Lower lobe of right lung (tissue), 2 donors: Measurements from ENCODE around the gene LRRC37A3. TPM values are rescaled to one million over a fixed set of nuclear protein-coding genes. Genes with fewer than 3 reads are reported as not detected.
"Not testable (repeated sequence)": the region's sequence is repeated elsewhere in the genome, so short reads cannot be mapped to it uniquely, and the experiment has no call there.

Experiments
- ATAC-seq, 2 donors: fragments of 200-7000 bp; cut with Tn5 transposase; one replicate each; pipeline ENCODE4 v1.9.1; 2020 to 2022; ENCODE audit warnings: mild to moderate bottlenecking in 2 of 2, moderate library complexity in 2 of 2
- DNase-seq: peaks from one replicate; pipeline ENCODE4 v3.0.0-alpha.2; 2020
- H3K27ac ChIP-seq: fragments of 200-600 bp; one replicate; pipeline ENCODE4 v1.8.0; 2022
- H3K27me3 ChIP-seq: fragments of 200-600 bp; one replicate; pipeline ENCODE4 v1.8.0; 2022; ENCODE audit warnings: low read depth
- H3K36me3 ChIP-seq: fragments of 200-600 bp; one replicate; pipeline ENCODE4 v1.8.0; 2022; ENCODE audit warnings: mild to moderate bottlenecking
- H3K4me1 ChIP-seq: fragments of 200-600 bp; one replicate; pipeline ENCODE4 v1.8.0; 2022
- H3K4me3 ChIP-seq: fragments of 200-600 bp; one replicate; pipeline ENCODE4 v1.8.0; 2022; ENCODE audit warnings: mild to moderate bottlenecking
- H3K9me3 ChIP-seq: fragments of 200-600 bp; one replicate; pipeline ENCODE4 v1.8.0; 2022
- intact Hi-C: fragments of 100-400 bp; cut with DNase I; formaldehyde crosslinking; loops from one replicate; pipeline ENCODE4 v1.11.0; 2022
- total RNA-seq: library from RNA; stranded (reverse); fragmentation: NEBNext Ultra II Directional; extraction: Animal tissue kit (Norgen Biotek cat#: 25700); gene quantifications from one replicate; pipeline ENCODE4 v1.2.1, GENCODE V29; 2021
- TF ChIP-seq, protein P1 (sequence below): fragments of 200-600 bp; IDR thresholded peaks from one replicate; pipeline ENCODE4 v1.8.0; 2022; ENCODE audit warnings: antibody characterized with exemption, mild to moderate bottlenecking
- donor health status: DM: no; HTN: yes; CAD: no; lungs with severe emphysema.

LRRC37A3 gene
- total RNA-seq, 1 donor from 2014 or later = 10.8 TPM

DNA sequence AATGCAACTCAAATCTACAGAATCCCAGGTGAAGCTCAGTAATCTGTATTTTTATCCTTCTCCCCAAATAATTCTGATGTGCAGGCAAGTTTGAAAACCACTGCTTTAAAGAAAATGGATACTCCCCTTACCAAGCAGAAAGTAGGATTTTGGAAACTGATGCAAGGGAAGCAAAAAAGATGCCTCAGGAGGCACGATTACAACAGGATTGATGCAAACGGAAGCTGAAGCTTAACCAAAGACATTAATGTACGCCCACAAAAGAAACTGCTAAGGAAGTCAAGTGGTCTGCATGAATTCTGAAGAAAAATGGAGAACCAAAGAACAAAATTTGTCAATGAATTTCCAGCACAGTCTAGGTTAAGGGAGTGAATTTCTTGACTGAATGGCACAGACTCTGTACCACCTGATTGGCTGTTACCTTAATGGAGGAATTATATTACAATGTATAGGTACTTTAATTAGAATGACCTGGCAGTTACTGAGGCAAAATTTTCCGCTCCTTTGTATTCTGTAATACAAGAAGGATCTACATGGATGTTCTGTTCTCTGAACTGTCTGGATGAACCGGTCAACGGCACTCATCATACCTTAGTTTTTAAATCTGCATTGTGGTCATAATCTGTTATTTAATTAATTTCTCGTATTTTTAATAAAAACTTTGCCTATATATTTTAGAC lies 9.6 kb downstream of the LRRC37A3 start:
- H3K4me3 ChIP-seq, H3K27me3 ChIP-seq, H3K9me3 ChIP-seq, DNase-seq, intact Hi-C loops, H3K36me3 ChIP-seq, ATAC-seq, H3K4me1 ChIP-seq, H3K27ac ChIP-seq: not testable (repeated sequence)

DNA sequence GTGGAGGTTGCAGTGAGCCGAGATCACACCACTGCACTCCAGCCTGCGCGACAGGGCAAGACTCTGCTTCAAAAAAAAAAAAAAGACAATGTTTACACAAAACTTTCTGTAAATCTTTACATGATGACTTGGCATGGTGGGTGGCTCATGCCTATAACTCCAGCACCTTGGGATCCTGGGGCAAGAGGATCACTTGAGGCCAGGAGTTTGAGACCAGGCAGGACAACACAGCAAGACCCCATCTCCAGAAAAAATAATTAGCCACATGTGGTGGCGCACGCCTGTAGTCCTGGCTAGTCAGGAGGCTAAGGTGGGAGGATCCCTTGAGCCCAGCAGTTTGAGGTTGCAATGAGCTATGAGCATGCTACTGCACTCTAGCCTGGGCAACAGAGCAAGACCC lies 15.2 kb downstream of the LRRC37A3 start:
- H3K27me3 ChIP-seq, intact Hi-C loops, H3K36me3 ChIP-seq, H3K4me1 ChIP-seq, H3K9me3 ChIP-seq, H3K27ac ChIP-seq, H3K4me3 ChIP-seq, DNase-seq: not testable (repeated sequence)
- ATAC-seq = peak in 1 of 2 donors; percentile 63

DNA sequence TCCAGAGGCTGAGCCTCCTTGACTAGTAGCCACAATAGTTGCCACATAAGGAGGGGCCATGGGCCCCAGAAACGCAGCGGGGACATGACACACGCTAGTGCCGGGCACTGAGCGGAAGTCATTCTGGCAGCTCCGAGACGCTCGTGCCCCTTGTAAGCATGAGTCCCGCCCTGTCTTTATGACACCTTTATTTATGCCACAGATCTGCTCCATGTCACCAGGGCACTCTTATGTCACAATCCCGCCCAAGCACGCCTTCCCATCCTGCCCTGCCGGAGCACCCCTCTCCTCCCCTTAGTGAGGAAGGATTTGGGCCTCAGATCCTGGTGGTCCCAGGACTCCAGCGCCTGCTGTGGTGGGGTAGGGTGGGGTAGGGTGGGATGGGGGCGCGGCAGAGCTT lies 22.1 kb downstream of the LRRC37A3 start:
- H3K27me3 ChIP-seq, H3K27ac ChIP-seq, H3K36me3 ChIP-seq, ATAC-seq, H3K4me3 ChIP-seq, intact Hi-C loops, H3K9me3 ChIP-seq, H3K4me1 ChIP-seq, DNase-seq: not testable (repeated sequence)

DNA sequence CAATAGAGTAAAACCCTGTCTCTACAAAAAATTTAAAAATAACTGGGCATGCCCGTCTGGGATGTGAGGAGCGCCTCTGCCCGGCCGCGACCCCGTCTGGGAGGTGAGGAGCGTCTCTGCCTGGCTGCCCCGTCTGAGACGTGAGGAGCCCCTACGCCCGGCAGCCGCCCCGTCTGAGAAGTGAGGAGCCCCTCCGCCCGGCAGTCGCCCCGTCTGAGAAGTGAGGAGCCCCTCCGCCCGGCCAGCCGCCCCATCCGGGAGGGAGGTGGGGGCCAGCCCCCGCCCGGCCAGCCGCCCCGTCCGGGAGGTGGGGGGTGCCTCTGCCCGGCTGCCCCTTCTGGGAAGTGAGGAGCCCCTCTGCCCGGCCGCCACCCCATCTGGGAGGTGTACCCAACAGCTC lies 45.1 kb downstream of the LRRC37A3 start:
- H3K36me3 ChIP-seq, H3K4me3 ChIP-seq, H3K9me3 ChIP-seq, intact Hi-C loops, H3K27ac ChIP-seq, H3K27me3 ChIP-seq, H3K4me1 ChIP-seq, DNase-seq, ATAC-seq: not testable (repeated sequence)

DNA sequence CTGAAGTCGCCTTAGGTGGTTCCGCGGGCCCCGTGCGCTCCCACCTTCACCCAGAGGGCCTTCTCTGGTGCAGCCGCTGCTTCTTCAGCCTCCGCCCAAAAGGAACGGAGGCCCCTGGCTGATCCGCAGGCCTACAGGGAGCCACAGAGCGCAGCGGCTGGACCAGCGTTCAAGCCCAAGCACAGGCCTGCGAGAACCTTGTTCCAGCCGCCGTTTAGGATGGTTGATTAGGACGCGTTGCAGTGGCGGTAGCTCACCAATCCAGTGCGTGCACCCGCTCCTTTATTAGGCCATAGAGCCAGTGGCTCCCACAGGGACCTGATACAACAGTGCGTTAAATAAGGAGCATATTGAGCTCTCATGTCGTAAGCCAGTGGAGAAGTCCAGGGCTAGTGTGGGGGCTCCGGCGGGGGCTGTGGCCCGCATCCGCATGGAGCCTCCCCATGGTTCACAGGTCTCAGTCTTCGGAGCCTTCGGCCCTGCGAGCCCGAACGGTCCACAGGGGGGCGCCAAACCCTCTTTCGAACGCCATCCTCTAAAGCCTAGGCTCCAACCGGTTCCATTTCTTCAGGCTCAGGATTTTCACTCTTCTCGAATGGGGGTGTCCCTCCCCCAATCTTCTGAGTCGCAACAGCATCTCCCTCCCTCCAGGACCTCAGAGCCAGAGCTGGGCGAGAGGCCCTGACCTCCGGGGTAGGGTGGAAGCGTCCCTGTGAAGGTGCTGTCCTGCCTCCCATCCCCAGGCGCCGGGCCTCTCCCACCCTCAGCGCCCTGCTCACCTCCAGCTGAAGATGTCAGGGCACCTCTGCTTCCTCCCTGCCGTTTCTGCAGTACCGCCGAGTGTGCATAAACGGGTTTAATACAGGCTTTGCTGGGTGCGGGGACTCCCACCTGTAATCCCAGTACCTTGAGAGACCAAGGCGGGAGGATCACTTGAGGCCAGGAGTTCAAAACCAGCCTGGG lies 71.5 kb downstream of the LRRC37A3 start:
- peak; percentile 85 for DNase-seq
- H3K36me3 ChIP-seq, H3K9me3 ChIP-seq, H3K4me1 ChIP-seq, H3K27ac ChIP-seq, H3K4me3 ChIP-seq, H3K27me3 ChIP-seq, intact Hi-C loops: not testable (repeated sequence)
- TF ChIP-seq, protein P1, sequence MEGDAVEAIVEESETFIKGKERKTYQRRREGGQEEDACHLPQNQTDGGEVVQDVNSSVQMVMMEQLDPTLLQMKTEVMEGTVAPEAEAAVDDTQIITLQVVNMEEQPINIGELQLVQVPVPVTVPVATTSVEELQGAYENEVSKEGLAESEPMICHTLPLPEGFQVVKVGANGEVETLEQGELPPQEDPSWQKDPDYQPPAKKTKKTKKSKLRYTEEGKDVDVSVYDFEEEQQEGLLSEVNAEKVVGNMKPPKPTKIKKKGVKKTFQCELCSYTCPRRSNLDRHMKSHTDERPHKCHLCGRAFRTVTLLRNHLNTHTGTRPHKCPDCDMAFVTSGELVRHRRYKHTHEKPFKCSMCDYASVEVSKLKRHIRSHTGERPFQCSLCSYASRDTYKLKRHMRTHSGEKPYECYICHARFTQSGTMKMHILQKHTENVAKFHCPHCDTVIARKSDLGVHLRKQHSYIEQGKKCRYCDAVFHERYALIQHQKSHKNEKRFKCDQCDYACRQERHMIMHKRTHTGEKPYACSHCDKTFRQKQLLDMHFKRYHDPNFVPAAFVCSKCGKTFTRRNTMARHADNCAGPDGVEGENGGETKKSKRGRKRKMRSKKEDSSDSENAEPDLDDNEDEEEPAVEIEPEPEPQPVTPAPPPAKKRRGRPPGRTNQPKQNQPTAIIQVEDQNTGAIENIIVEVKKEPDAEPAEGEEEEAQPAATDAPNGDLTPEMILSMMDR = peak; percentile 66
- peak; percentile 94 to 95 for ATAC-seq

DNA sequence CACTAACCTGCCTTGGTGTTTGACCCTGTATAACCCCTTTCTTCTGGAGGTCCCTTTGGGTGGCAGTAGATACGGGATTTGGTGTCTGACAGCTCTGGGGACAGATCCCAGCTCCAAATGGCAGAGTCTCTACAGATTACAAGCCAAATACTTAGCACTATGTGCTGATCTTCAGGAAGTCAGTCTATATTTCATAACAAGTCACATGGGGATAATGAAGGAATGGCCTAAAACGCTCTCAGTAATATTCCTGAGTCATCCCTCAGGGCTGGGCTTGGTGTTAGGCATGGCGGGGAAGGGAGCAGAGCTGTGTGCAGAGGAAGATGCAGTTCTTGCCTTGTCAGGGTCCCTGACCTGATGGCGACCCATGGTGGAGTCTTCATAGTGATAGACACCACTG lies 72.4 kb downstream of the LRRC37A3 start:
- intact Hi-C loops, H3K36me3 ChIP-seq, DNase-seq, H3K9me3 ChIP-seq, H3K4me1 ChIP-seq, H3K4me3 ChIP-seq, H3K27me3 ChIP-seq, H3K27ac ChIP-seq: not testable (repeated sequence)
- peak; percentile 87 to 91 for ATAC-seq

DNA sequence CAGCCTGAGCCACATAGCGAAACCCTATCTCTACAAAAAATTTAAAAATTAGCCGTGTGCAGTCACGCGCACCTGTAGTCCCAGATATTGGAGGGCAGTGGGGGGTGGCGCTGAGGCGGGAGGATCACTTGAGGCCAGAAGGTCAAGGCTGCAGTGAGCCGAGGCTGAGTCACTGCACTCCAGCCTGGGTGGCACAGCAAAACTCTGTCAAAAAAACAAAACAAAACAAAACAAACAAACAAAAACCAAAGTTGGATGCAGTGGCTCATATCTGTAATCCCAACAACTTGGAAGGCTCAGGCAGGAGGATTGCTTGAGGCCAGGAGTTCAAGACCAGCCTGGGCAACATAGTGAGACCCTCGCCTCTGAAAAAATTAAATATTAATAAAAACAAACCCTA lies 75.4 kb downstream of the LRRC37A3 start:
- H3K27me3 ChIP-seq, H3K36me3 ChIP-seq, ATAC-seq, H3K27ac ChIP-seq, DNase-seq, H3K4me3 ChIP-seq, intact Hi-C loops, H3K9me3 ChIP-seq, H3K4me1 ChIP-seq: not testable (repeated sequence)

DNA sequence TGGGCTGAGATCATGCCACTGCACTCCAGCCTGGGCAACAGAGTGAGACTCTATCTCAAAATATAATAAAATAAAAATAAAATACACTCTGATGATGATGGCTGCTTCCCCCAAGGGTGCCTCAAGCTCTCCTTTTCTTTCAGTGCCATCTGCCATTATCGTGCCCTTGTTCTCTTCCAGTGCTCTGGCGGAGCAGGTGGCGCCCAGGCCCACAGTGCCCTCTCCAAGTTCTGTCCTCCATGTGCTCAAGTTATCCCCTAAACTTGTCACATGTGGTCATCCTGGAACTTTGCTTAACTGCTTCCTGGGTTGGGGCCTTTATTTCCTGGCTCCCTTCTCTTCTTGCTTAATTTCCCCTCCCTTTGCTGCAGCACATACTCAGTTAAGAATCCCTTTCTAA lies 76.4 kb downstream of the LRRC37A3 start:
- H3K27ac ChIP-seq, intact Hi-C loops, H3K9me3 ChIP-seq, H3K36me3 ChIP-seq, H3K27me3 ChIP-seq, ATAC-seq, H3K4me1 ChIP-seq, DNase-seq, H3K4me3 ChIP-seq: not testable (repeated sequence)

DNA sequence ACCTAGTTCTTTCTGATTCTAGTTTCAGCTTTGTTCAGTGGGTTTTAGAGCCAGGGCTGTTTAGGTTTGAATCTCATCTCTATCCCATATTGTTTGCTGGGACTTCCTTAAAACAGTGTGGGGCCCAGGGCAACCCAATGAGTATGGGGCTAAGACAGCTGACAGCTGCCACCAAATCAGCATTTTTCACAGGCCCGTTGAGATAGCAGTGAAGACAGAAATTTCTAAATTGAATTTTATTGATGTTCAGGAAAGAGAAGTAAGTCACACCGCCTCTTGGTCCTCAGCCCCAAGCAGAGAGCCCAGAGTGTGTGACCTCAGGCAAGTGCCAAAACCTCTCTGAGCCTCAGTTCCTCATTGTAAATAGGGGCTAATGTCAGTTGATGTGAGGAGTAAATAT lies 78.3 kb downstream of the LRRC37A3 start:
- H3K36me3 ChIP-seq, H3K9me3 ChIP-seq, intact Hi-C loops, ATAC-seq, DNase-seq, H3K4me3 ChIP-seq, H3K4me1 ChIP-seq, H3K27me3 ChIP-seq, H3K27ac ChIP-seq: not testable (repeated sequence)

DNA sequence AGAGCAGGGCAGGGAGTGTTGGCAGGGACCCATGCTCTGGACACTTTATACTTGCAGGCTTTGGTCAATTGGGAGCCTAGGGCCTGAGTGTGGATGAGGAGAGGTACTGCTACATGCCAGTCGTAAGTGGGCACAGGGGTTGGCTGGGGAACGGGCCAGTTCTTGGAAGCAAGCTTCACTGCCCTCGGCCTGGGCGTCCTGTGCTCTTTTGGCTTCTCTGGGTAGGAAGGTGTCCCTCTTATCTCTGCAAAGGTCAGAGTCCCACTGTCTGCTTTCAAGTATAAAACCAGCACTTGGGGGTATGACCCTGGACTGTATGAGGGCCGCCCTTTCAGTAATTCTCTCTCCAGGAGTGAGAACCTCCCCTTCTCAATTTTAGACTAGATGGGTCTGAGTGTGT lies 80.8 kb downstream of the LRRC37A3 start:
- H3K36me3 ChIP-seq, H3K27ac ChIP-seq, H3K9me3 ChIP-seq, ATAC-seq, DNase-seq, H3K4me3 ChIP-seq, H3K4me1 ChIP-seq, H3K27me3 ChIP-seq, intact Hi-C loops: not testable (repeated sequence)

DNA sequence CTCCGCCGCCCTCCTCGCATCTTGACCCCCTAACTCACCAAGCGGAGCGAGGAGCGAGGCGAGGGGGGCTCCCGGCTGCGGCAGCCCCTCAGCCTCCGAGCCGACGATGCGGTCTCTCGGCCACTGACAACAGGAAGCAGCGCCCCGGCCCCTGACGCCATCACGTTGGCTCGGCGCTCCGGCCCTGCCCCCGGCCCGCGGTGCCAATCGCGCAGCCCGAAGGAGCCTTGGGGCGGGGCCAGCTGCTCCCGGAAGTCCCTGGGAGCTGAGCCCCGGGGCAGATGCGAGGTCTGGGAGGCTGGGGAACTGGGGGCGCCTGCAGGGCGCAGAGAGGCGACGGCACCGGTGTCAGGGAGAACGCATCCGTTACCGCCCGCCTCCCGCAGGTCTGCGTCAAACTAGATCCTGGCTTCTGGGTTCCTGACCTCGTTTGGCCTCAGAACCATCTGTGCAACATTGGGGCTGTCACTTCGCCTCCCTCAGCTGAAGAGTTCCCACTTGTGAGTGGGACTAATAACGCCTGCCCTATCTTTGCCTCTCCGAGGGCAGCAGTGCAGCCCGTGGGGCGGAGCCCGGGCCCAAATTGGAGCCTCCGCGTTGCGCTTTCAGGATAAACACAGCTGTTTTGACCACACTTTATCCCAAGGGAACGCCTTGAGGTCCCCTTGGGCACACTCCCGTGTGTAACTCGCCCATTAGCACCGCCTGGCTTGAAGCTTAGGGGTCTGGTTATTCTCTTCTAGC lies 82.1 kb downstream of the LRRC37A3 start:
- not testable (repeated sequence) for H3K4me1 ChIP-seq

DNA sequence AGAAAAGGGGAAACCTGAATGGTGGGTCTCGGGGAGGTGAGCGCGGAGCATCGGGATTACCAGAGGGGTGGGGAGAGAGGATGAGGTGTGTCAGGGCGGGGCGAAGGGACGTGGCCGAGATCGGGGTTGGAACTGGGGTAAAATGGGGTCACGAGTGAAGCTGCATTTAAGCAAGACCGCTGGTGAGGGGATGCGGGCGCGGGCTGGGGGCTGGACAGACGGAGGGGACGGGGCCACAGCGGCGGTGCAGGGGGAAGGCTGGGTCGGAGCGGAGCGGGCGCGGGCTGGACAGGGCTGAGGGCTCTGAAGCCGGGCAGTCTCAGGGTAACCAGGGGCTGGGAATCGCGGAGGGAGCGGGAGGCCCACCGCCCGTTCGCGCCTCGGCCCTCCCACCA lies 82.7 kb downstream of the LRRC37A3 start:
- DNase-seq = peak; percentile 46
- intact Hi-C loops, H3K9me3 ChIP-seq, H3K27me3 ChIP-seq, H3K36me3 ChIP-seq, H3K4me1 ChIP-seq: not testable (repeated sequence)
- ATAC-seq = peak; percentile 60 to 65
- H3K4me3 ChIP-seq = peak overlapping the region; percentile 61
- H3K27ac ChIP-seq = peak overlapping the region; percentile 87

More for the DNA sequence above, 82.1 kb downstream of the LRRC37A3 start:
- intact Hi-C loops, H3K27me3 ChIP-seq, H3K36me3 ChIP-seq, H3K9me3 ChIP-seq: not testable (repeated sequence)
- DNase-seq = peak; percentile 93
- H3K4me3 ChIP-seq = peak overlapping the region; percentile 61
- peak overlapping the region; percentile 87 for H3K27ac ChIP-seq
- peak; percentile 97 to 98 for ATAC-seq
